HK-2 (cell line): Measurements from ENCODE around the gene NCOA4.
"Not testable (repeated sequence)": the region's sequence is repeated elsewhere in the genome, so short reads cannot be mapped to it uniquely, and the experiment has no call there.

Source experiments
- DNase-seq: peaks from one replicate; pipeline ENCODE4 v3.0.0-alpha.2; 2018; ENCODE audit not compliant: unreplicated experiment

NCOA4 gene

DNA sequence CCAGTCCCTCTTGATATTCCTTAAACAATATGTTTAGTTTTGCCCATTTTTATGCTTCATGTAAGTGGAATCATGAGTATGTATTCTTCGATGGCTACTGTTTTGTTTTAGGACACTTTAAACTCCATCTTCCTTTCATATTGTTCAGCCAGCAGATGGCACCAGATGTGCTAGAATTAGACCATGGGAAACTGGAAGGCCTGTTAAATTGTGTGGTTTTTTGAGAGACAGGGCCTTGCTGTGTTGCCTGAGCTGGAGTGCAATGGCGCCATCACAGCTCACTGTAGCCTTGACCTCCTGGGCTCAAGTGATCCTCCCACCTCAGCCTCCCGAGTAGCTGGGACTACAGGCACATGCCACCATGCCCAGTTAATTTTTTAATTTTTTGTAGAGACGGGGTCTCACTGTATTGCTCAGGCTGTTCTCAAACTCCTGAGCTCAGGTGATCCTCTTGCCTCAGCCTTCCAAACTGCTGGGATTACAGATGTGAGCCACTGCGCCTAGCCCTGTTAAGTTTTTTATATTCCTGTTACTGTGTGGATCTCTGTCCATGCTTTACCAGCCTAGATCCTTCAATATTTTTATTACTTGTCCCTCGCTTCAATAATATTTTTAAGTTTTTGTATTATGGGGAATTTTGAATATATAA is 46.8 kb downstream of the NCOA4 start:
- DNase-seq, result not testable (repeated sequence)

DNA sequence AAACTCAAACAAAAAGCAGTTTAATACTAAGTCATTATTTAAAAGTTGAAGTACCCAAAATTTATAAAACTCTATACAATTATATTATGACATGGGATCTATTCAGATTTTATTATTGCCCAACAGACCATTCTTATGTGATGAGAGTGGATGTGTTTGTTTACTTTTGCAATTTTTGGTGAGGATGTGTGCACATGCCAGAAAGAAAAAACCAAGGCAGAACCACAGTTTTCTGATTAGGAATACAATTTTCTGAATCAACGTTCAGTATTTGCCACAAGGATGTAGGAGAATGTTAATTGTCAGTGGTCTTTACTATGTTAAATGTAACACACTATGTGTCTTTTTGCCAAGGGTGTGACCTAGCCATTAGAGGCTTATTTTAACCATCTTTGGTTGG is 49.1 kb downstream of the NCOA4 start:
- DNase-seq, result not testable (repeated sequence)

DNA sequence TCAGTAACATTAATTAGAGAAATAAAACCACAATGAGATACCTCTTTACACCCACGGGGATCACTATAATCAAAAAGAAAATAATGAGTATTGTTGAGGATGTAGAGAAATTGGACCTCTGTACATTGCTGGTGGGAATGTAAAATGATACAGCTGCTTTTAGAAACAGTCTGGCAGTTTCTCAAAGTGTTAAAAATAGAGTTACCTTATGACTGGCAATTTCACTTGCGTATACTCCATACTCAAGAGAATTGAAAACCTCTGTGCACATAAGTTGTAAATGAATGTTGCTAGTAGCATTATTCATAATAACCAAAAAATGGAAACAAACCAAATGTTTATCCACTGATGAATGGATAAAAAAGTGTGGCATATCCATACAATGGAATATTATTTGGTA is 51.9 kb downstream of the NCOA4 start:
- not testable (repeated sequence) for DNase-seq

DNA sequence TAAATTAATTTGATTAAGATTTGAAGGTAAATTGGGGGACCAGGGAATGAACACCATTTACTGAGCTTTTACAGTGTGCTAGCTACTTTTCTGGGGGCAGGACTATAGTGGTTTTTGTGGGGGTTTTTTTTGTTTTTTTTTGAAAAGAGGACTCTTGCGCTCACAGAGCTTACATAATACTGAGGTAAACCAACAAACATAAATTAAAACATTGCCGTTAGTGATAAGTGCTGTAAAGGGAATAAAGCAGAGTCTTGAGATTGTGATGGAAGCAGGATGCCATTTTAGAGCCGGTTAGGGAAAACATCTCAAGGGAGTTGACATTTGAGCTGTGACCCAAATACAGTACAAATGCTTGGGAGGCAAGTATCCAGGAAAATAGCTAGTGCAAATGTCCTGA is 56.4 kb downstream of the NCOA4 start:
- not testable (repeated sequence) for DNase-seq

- peak; percentile 4 for DNase-seq
Measured at GRCh38 chr10:45972813-45973169, 57.6 kb downstream of the NCOA4 start.

GRCh38 chr10:45972106-45972812 is 58.2 kb downstream of the NCOA4 start, which contains the start of gene TIMM23:
TIMM23 (plus strand) TSS chr10:45972489; CDS start chr10:45972625, 136 bp downstream.
- DNase-seq, result peak; percentile 89

DNA sequence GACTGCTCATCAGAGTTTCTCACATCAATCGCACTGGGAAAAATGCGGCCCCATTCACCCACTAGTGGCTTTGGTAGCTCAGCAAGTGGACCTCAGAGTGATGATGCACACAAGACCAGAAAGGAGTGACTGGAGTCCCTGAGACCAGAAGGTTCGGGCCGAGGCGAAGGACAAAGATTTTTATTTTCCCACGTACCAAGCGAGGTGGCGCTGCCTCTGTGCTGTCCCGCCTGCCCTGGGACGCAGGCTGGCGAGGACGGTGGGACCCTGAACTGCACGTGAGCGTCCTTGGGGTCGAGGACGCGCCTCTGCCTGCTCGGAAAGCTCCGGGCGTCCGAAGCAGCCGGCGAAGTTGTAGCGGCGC is 58.7 kb downstream of the NCOA4 start:
- DNase-seq, result peak; percentile 29

DNA sequence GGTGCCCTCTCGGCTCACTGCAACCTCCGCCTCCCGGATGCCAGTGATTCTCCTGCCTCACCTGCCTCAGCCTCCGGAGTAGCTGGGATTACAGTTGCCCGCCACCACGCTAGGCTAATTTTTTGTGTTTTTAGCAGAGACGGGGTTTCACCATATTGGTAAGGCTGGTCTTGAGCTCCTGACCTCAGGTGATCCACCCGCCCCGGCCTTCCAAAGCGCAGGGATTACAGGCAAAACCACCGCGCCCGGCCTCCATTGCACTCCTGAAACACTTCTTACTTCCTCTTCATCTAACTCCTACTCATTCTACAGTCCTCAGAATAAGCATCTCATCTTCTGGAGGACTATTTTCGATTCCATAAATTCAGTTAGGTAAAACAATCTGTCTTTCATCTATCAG is 59.4 kb downstream of the NCOA4 start:
- peak; percentile 9 for DNase-seq

DNA sequence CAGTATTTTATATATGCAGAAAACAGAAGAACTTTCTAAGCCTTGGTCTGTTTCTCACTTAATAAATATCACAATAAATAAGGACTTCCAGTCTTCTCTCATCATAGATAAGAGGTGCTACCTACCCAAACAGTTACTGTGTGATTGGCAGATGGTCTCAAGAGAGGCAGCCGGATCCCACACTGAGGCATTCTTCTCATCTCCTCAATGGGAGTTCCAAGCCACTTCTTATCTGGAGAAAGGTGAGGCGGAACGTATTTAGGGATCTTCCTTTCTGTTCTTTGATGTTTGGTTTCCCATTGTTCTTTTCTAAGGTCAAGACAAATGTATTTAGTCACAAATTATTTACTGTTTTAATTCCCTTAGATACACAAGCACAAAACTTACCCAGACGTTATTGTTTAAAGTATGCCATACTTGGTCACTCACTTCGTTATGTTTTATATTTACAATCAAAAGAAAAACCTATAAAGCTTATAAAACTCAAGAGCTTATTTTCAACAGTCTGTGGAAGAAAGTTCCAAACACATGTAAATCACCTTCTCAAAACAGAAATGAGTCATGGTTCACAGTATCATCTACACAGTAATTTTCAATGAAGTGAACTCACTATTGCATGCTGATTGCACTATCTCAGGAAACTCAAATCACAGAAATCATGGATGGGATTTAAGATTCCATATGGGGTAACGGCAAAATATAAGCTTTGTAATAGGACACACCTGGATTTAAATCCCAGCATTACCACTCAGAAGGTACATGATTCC is 67.6 kb downstream of the NCOA4 start:
- not testable (repeated sequence) for DNase-seq

DNA sequence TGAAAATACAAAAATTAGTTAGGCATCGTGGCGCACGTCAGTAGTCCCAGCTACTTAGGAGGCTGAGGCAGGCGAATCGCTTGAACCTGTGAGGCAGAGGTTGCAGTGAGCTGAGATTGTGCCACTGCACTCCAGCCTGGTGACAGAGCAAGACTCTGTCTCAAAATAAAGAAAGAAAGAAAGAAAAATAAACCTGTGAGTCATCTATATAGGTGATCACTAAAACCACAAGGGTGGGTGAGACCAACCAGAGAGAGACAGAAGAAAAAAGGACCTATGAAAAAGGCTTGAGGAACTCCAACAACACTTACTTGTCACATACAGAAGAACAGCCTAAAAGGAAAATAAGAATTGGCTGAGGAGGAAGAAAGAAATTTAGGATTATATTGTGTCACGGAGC is 72.5 kb downstream of the NCOA4 start:
- DNase-seq, result not testable (repeated sequence)

- not testable (repeated sequence) for DNase-seq
Measured at GRCh38 chr10:45956634-45957033, 73.8 kb downstream of the NCOA4 start.
